MM.1S (cell line): ENCODE data around the gene RIN1.

Source experiments
- CTCF ChIP-seq: fragments of 300-600 bp; sonication (generic); IDR thresholded peaks from 2 replicates; pipeline ENCODE4 v1.5.1; 2016; ENCODE audit warnings: antibody characterized with exemption, low read length, mixed read lengths
- EZH2phosphoT487 ChIP-seq: fragments of 300-600 bp; sonication (generic); IDR thresholded peaks from 2 replicates; pipeline ENCODE4 v1.6.1; 2018; ENCODE audit warnings: antibody characterized with exemption, low read length

GRCh38 chr11:66314186-66314501 lies 22.1 kb downstream of the RIN1 start:
- TF ChIP-seq CTCF, result no peak
- no peak for TF ChIP-seq EZH2phosphoT487
